GM21526 (cell line): ENCODE results near the gene MAN2A1.
A peak's percentile ranks its signal among the peaks of the same experiment; 100 is the strongest.

Experiments used
- ATAC-seq: cut with Tn5 transposase; IDR thresholded peaks from one replicate; pipeline ENCODE4 v1.9.1; 2021; ENCODE audit warnings: moderate library complexity; ENCODE audit not compliant: unreplicated experiment, low FRiP score

Gene MAN2A1

GRCh38 chr5:109678447-109678846, 11.3 kb upstream of the MAN2A1 start:
- no peak for ATAC-seq

GRCh38 chr5:109681763-109682162, 8.0 kb upstream of the MAN2A1 start:
- no peak for ATAC-seq

- no peak for ATAC-seq
Observed at GRCh38 chr5:109682383-109682782, 7.3 kb upstream of the MAN2A1 start.

GRCh38 chr5:109685916-109686315, 3.8 kb upstream of the MAN2A1 start:
- ATAC-seq, result no peak

- no peak for ATAC-seq
Observed at GRCh38 chr5:109688630-109688969, 1.1 kb upstream of the MAN2A1 start.

- peak; percentile 83 for ATAC-seq
Observed at GRCh38 chr5:109688970-109689739, 572 bp upstream of the MAN2A1 start.

GRCh38 chr5:109690242-109690974, 681 bp downstream of the MAN2A1 start:
- peak; percentile 3 for ATAC-seq

- ATAC-seq, result peak; percentile 20
Observed at GRCh38 chr5:109690975-109691574, 1.3 kb downstream of the MAN2A1 start.

GRCh38 chr5:109691996-109692395, 2.3 kb downstream of the MAN2A1 start:
- no peak for ATAC-seq

- no peak for ATAC-seq
Observed at GRCh38 chr5:109692852-109693251, 3.1 kb downstream of the MAN2A1 start.

GRCh38 chr5:109693535-109694400, 4.0 kb downstream of the MAN2A1 start:
- ATAC-seq, result no peak

- no peak for ATAC-seq
Observed at GRCh38 chr5:109694451-109694891, 4.7 kb downstream of the MAN2A1 start.

- ATAC-seq, result peak; percentile 63
Observed at GRCh38 chr5:109695005-109695926, 5.5 kb downstream of the MAN2A1 start.

GRCh38 chr5:109697339-109697738, 7.6 kb downstream of the MAN2A1 start:
- no peak for ATAC-seq

- ATAC-seq, result no peak
Observed at GRCh38 chr5:109700516-109701153, 10.9 kb downstream of the MAN2A1 start.

- no peak for ATAC-seq
Observed at GRCh38 chr5:109701252-109701651, 11.5 kb downstream of the MAN2A1 start.

GRCh38 chr5:109701792-109702191, 12.1 kb downstream of the MAN2A1 start:
- ATAC-seq, result no peak

- ATAC-seq, result no peak
Observed at GRCh38 chr5:109703166-109703565, 13.4 kb downstream of the MAN2A1 start.

- no peak for ATAC-seq
Observed at GRCh38 chr5:109703829-109704228, 14.1 kb downstream of the MAN2A1 start.
